ENCODE data around the gene BORCS5. TPM values are rescaled to one million over a fixed set of nuclear protein-coding genes. Genes with fewer than 3 reads are reported as not detected.

The BORCS5 gene
- total RNA-seq, 1 experiment from 2014 or later = 13.9 TPM

- Histone ChIP-seq H4K20me1 (ENCODE audit: control insufficient read depth, insufficient read depth, insufficient read length) (no peaks in the 10 kb centered on the region), H3K14ac (ENCODE audit: insufficient read depth, low read length) (no peak overlapping the region), H3K9ac (ENCODE audit: extremely low read depth, insufficient read length, low read length) (no peak overlapping the region), H3K4ac (ENCODE audit: low read depth, low read length) (no peak overlapping the region), H4K8ac (replicated peaks; ENCODE audit: insufficient read length, low read depth, low read length) (no peak overlapping the region), H3K23me2 (ENCODE audit: insufficient read length, low read depth, low read length, poor library complexity, severe bottlenecking) (no peaks in the 10 kb centered on the region), H2AK5ac (ENCODE audit: insufficient read length, low read length) (no peak overlapping the region), H3K27ac (ENCODE audit: insufficient read length, low read depth, low read length) (no peak overlapping the region), H3T11ph (ENCODE audit: low read length) (no peak overlapping the region), H4K5ac (ENCODE audit: insufficient read length, low read depth, low read length) (no peak overlapping the region), H2BK12ac (ENCODE audit: insufficient read length, low read depth, low read length) (no peak overlapping the region), H3K9me3 (ENCODE audit: control insufficient read depth, low read depth, low read length) (no peaks in the 10 kb centered on the region), H3K27me3 (ENCODE audit: insufficient read depth, low read length) (no peaks in the 10 kb centered on the region), H2BK5ac (ENCODE audit: insufficient read length, low read length) (no peak overlapping the region), H2BK20ac (ENCODE audit: low read depth, low read length, poor library complexity, severe bottlenecking) (no peak overlapping the region), H3K4me1 (ENCODE audit: insufficient read depth, low read length) (no peaks in the 10 kb centered on the region), H4K91ac (ENCODE audit: insufficient read length, low read depth, low read length) (no peak overlapping the region), H3K79me2 (ENCODE audit: insufficient read depth, low read length) (no peaks in the 10 kb centered on the region), H3K4me2 (ENCODE audit: insufficient read depth, insufficient read length, low read length) (no peak overlapping the region), H3K18ac (ENCODE audit: insufficient read length, low read depth, low read length) (no peak overlapping the region), H2BK15ac (ENCODE audit: low read depth, low read length) (no peak overlapping the region), H3K56ac (ENCODE audit: insufficient read length, low read depth, low read length) (no peak overlapping the region), H2BK120ac (ENCODE audit: low read depth, low read length, poor library complexity, severe bottlenecking) (no peak overlapping the region), H2AFZ (ENCODE audit: low read length) (no peak overlapping the region), H3K23ac (ENCODE audit: insufficient read length, low read depth, low read length) (no peak overlapping the region), H3K79me1 (ENCODE audit: insufficient read depth, low read depth, low read length, poor library complexity, severe bottlenecking) (no peaks in the 10 kb centered on the region)
- Mint-ChIP-seq H3K4me3 (no peak overlapping the region; a peak in 1 of 5 replicates), H3K9me3 (no peaks in the 10 kb centered on the region), H3K4me1 (peaks cover 29 to 32% of the 10 kb centered on the region in 2 experiments), H3K27me3 (ENCODE audit: low read depth) (no peaks in the 10 kb centered on the region), H3K27ac (no peak overlapping the region), H3K36me3 (ENCODE audit: insufficient read depth in 1 of 3, low read depth in 3 of 3) (no peaks in the 10 kb centered on the region)
- no peak for DNase-seq
- TF ChIP-seq CTCF (conservative IDR thresholded peaks at IDR 0.05) = no peak
- WGBS (ENCODE audit: extremely low coverage, insufficient read length, low lambda C conversion rate) = no CpG with 5 or more reads among the region's 13 CpGs
Measured at GRCh38 chr12:12449533-12450025, 92.7 kb downstream of the BORCS5 start.

Measured in H9 (cell line).